KMS-11 (cell line): Measurements from ENCODE around the gene BCDIN3D.
"Not testable (repeated sequence)": the region's sequence is repeated elsewhere in the genome, so short reads cannot be mapped to it uniquely, and the experiment has no call there.

ENCODE experiments used
- H2AFZ ChIP-seq: fragments of 200-600 bp; sonication (generic); 2 replicates; pipeline ENCODE4 v1.6.1; 2016; ENCODE audit warnings: antibody characterized with exemption, mixed run types, low read depth
- H3K27ac ChIP-seq: fragments of 200-600 bp; sonication (generic); 2 replicates; pipeline ENCODE4 v1.6.1; 2016; ENCODE audit warnings: mild to moderate bottlenecking, mixed run types
- H3K27me3 ChIP-seq: fragments of 200-600 bp; sonication (generic); 2 replicates; pipeline ENCODE4 v1.6.1; 2017; ENCODE audit warnings: mild to moderate bottlenecking, low read depth, mixed run types, moderate library complexity; ENCODE audit not compliant: insufficient read depth
- H3K36me3 ChIP-seq: fragments of 200-600 bp; sonication (generic); 2 replicates; pipeline ENCODE4 v1.6.1; 2017; ENCODE audit warnings: mild to moderate bottlenecking, mixed run types; ENCODE audit not compliant: insufficient read depth
- H3K4me1 ChIP-seq: fragments of 200-600 bp; sonication (generic); 2 replicates; pipeline ENCODE4 v1.6.1; 2016; ENCODE audit warnings: mild to moderate bottlenecking, low read depth, mixed run types; ENCODE audit not compliant: poor library complexity, severe bottlenecking
- H3K4me2 ChIP-seq: fragments of 200-600 bp; sonication (generic); 2 replicates; pipeline ENCODE4 v1.7.0; 2016; ENCODE audit warnings: mild to moderate bottlenecking, mixed run types
- H3K4me3 ChIP-seq: fragments of 200-600 bp; sonication (generic); IDR thresholded peaks from 2 replicates; pipeline ENCODE4 v1.6.1; 2017; ENCODE audit warnings: low read depth, low read length, mixed read lengths; ENCODE audit not compliant: insufficient read depth
- H3K79me2 ChIP-seq: fragments of 200-600 bp; sonication (generic); 2 replicates; pipeline ENCODE4 v1.6.1; 2016; ENCODE audit warnings: low read depth, mixed run types; ENCODE audit not compliant: insufficient read depth
- H3K9ac ChIP-seq: fragments of 200-600 bp; sonication (generic); 2 replicates; pipeline ENCODE4 v1.6.1; 2016; ENCODE audit warnings: mild to moderate bottlenecking, mixed run types
- H4K20me1 ChIP-seq: fragments of 200-600 bp; sonication (generic); 2 replicates; pipeline ENCODE4 v1.6.1; 2016; ENCODE audit warnings: mild to moderate bottlenecking, mixed run types; ENCODE audit not compliant: insufficient read depth
- TF ChIP-seq, protein P1 (sequence below): fragments of 200-600 bp; sonication (generic); conservative IDR thresholded peaks from 2 replicates; pipeline ENCODE4 v1.6.1; 2017; ENCODE audit warnings: low read depth, mild to moderate bottlenecking, antibody characterized with exemption, low read length, moderate library complexity, mixed read lengths

BCDIN3D gene

DNA sequence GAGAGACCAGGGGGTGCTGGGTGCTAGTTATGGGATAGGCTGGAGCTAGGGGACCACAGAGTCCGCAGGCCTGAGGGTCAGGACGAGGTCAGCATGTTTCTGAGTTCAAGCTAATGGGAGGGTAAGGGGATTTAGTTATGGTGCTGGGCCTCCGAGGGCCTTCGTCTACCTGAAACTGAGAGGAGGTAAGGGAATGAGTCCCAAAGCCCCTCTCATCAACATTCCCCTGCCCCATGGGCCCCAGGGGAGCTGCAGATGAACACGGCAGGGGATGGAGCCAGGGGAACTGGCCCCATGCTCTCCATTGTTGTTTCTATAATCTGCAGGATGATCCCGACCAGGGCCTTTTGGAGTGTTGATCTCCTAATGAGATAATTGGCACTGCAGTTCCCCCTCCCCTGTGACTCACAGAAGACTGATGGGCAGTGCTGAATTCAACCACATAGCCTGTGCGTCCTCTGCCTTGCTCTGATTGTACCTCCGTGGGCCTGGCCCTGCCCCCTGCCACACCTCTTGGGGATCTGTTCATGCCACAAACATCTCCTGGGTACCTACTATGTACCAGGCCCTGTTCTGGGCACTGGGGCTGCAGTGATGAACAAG, 39.4 kb upstream of the BCDIN3D start:
- Histone ChIP-seq H2AFZ (no peak overlapping the region), H4K20me1 (no peaks in the 10 kb centered on the region), H3K36me3 (no peaks in the 10 kb centered on the region), H3K27ac (no peak overlapping the region), H3K79me2 (no peaks in the 10 kb centered on the region), H3K4me3 (no peak overlapping the region), H3K4me1 (no peaks in the 10 kb centered on the region), H3K27me3 (peaks cover 44% of the 10 kb centered on the region), H3K4me2 (no peak overlapping the region), H3K9ac (no peak overlapping the region)
- TF ChIP-seq, protein P1, sequence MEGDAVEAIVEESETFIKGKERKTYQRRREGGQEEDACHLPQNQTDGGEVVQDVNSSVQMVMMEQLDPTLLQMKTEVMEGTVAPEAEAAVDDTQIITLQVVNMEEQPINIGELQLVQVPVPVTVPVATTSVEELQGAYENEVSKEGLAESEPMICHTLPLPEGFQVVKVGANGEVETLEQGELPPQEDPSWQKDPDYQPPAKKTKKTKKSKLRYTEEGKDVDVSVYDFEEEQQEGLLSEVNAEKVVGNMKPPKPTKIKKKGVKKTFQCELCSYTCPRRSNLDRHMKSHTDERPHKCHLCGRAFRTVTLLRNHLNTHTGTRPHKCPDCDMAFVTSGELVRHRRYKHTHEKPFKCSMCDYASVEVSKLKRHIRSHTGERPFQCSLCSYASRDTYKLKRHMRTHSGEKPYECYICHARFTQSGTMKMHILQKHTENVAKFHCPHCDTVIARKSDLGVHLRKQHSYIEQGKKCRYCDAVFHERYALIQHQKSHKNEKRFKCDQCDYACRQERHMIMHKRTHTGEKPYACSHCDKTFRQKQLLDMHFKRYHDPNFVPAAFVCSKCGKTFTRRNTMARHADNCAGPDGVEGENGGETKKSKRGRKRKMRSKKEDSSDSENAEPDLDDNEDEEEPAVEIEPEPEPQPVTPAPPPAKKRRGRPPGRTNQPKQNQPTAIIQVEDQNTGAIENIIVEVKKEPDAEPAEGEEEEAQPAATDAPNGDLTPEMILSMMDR: no peak

DNA sequence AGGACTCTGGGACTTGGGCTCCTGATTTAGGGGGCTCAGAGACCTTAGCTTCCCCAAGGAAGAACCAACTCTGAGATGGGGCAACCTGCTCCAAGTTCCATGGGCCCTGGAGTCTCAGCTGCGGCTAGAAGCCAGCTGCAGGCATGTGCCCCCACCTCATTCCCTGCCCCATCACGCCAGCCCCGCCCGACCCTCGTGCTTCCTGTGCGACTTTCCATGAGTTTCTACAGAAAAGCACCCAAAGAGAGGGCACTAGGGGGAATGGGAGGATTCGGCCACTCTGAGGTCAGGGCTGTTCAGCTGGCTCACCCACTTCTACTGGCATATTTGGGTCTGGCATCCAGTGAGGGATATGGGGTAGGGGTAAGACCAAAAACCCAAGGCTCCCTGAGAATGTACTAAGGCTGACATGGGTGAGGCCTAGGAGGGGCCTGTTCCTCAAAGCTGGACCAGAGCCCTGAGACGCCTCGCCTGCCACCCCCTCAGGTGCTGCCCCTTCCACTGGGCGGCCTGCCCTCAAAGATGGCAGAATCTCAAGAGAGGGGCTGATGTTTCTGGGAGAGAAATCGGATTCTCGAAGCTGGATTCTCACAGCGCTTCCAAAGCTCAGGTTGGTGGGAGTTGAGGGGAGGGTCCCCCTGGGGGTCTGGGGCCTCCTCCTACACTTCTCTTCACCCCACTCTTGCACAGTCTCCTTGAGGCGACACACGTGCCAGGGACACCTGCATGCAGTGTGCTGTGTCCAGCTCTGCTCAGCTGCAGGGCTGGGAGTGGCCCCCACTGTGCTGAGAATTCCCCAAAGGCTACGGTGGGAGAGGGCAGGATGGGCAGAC, 38.7 kb upstream of the BCDIN3D start:
- Histone ChIP-seq H3K36me3 (no peaks in the 10 kb centered on the region), H3K4me3 (no peak overlapping the region), H3K9ac (no peak overlapping the region), H3K27ac (no peak overlapping the region), H3K79me2 (no peaks in the 10 kb centered on the region), H3K4me2 (no peak overlapping the region), H3K27me3 (peaks cover 37% of the 10 kb centered on the region), H4K20me1 (no peaks in the 10 kb centered on the region), H2AFZ (no peak overlapping the region), H3K4me1 (no peaks in the 10 kb centered on the region)
- TF ChIP-seq, protein P1: no peak

DNA sequence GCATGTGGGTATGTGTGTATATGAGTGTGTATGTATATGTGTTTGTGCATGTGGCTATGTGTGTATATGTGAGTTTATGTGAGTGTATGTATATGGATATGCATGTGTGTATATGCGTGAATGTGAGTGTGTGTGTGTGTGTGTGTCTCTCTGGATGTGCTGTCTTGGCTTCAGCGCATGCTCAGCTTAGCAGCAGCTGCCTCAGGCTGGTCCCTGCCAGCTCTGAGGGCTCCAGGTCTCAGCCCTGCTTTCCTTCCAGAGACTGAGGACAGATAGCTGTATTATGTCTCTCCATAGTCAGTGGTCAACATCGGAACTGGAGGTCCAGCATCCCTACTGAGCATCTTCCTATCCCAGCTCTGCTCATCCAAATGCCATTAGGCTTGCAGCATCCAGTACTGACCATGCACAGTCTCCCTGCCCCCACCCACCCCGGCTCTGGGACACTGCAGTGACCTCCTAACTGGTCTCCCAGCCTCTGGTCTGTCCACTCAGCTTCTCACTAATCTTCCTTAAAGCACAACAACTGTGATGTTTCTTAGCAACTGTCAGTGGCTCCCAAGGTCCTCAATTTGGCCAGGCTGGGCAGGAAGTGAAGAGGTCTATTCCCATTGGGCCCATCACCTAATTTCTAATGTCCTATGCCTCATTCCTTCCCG, 38.0 kb upstream of the BCDIN3D start:
- Histone ChIP-seq H3K79me2 (no peaks in the 10 kb centered on the region), H3K4me3 (no peak overlapping the region), H3K4me1 (no peaks in the 10 kb centered on the region), H3K9ac (no peak overlapping the region), H3K36me3 (no peaks in the 10 kb centered on the region), H4K20me1 (no peaks in the 10 kb centered on the region), H2AFZ (no peak overlapping the region), H3K27me3 (peaks cover 36% of the 10 kb centered on the region), H3K4me2 (no peak overlapping the region), H3K27ac (no peak overlapping the region)
- TF ChIP-seq, protein P1: no peak

DNA sequence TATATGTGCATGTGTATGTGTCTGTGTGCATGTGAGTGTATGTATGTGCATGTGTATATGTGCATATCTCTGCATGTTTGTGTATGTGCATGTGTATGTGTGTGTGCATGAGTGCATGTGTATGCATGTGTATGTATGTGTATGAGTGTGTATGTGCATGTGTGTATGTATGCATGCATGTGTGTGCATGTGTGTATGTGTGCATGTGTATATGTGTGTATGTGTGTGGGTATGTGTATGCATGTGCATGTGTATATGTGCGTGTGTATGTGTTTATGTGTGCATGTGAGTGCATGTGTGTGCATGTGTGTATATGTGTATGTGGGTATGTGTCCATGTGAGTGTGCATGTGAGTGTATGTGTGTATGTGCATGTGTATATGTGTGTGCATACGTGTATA, 36.2 kb upstream of the BCDIN3D start:
- peaks cover 18% of the 10 kb centered on the region for H3K27me3 ChIP-seq
- not testable (repeated sequence) for H3K27ac ChIP-seq, H3K9ac ChIP-seq, H2AFZ ChIP-seq, H3K4me3 ChIP-seq, H3K36me3 ChIP-seq, H3K4me2 ChIP-seq, H3K79me2 ChIP-seq, H3K4me1 ChIP-seq, H4K20me1 ChIP-seq
